HepG2 (cell line): Measurements from ENCODE around the gene NGRN. TPM values are rescaled to one million over a fixed set of nuclear protein-coding genes. Genes with fewer than 3 reads are reported as not detected.

Experiments
- EP300 ChIP-seq, 3 experiments: sonication (generic) in 1 of 3; formaldehyde crosslinking in 1 of 3; IDR thresholded peaks; 2 replicates each; pipeline versions ENCODE4 v1.5.1 to v1.6.1; 2011 to 2020; ENCODE audit warnings: low read depth in 2 of 3, low read length in 2 of 3, borderline replicate concordance in 1 of 3, improper control_type of control experiment in 1 of 3, mild to moderate bottlenecking in 1 of 3, missing genetic modification reagents in 1 of 3, moderate library complexity in 1 of 3
- ESRRA ChIP-seq: sonication (generic); formaldehyde crosslinking; IDR thresholded peaks from 2 replicates; pipeline ENCODE4 v1.5.1; 2020; ENCODE audit warnings: mild to moderate bottlenecking, low read depth, missing genetic modification reagents
- MED1 ChIP-seq: sonication (generic); formaldehyde crosslinking; IDR thresholded peaks from 2 replicates; pipeline ENCODE4 v1.4.0; 2020; ENCODE audit warnings: missing genetic modification reagents
- NFRKB ChIP-seq: fragments of 450-650 bp; IDR thresholded peaks from 2 replicates; pipeline ENCODE4 v1.6.1; 2017
- NR2F6 ChIP-seq, 2 experiments: IDR thresholded peaks; 2 replicates each; pipeline ENCODE4 v1.6.1; 2016; ENCODE audit warnings: antibody characterized with exemption in 1 of 2, mild to moderate bottlenecking in 1 of 2
- RCOR2 ChIP-seq: IDR thresholded peaks from 2 replicates; pipeline ENCODE4 v1.6.1; 2016; ENCODE audit warnings: missing biosample characterization, missing genetic modification reagents
- RFXANK ChIP-seq: IDR thresholded peaks from 2 replicates; pipeline ENCODE4 v1.6.1; 2016
- RORA ChIP-seq: sonication (generic); formaldehyde crosslinking; IDR thresholded peaks from 2 replicates; pipeline ENCODE4 v1.5.0; 2020; ENCODE audit warnings: mild to moderate bottlenecking, missing genetic modification reagents, moderate library complexity
- ZNF234 ChIP-seq: sonication (generic); formaldehyde crosslinking; conservative IDR thresholded peaks from 2 replicates; pipeline ENCODE4 v1.5.1; 2020; ENCODE audit warnings: mild to moderate bottlenecking, missing genetic modification reagents
- ZNF34 ChIP-seq: sonication (generic); formaldehyde crosslinking; IDR thresholded peaks from 2 replicates; pipeline ENCODE4 v1.4.0; 2020; ENCODE audit warnings: mild to moderate bottlenecking, missing genetic modification reagents, borderline replicate concordance
- ZNF350 ChIP-seq: sonication (generic); formaldehyde crosslinking; IDR thresholded peaks from 2 replicates; pipeline ENCODE4 v1.4.0; 2020; ENCODE audit warnings: mild to moderate bottlenecking, low read depth, missing genetic modification reagents, borderline replicate concordance
- ZNF441 ChIP-seq: sonication (generic); formaldehyde crosslinking; IDR thresholded peaks from 2 replicates; pipeline ENCODE4 v1.7.0; 2021; ENCODE audit warnings: missing genetic modification reagents, borderline replicate concordance
- polyA plus RNA-seq, 8 experiments: library from polyadenylated mRNA; depleted of rRNA in 3 of 8; stranded (reverse) in 7 of 8; unstranded in 1 of 8; fragments of >200 nt; fragmentation: Illumina TruSeq in 4 of 8; extraction: Trizol in 4 of 8; gene quantifications; 2 replicates each; pipeline versions ENCODE4 v1.2.1 to v1.2.3, GENCODE V29; 2011 to 2016; ENCODE audit warnings: low read depth in 4 of 8, missing spikeins in 1 of 8, mixed read lengths in 1 of 8; ENCODE audit not compliant: insufficient read depth in 1 of 8
- total RNA-seq, 5 experiments: library from RNA; depleted of rRNA; stranded (reverse); fragments of >200 nt; fragmentation: Illumina TruSeq; extraction: Trizol; gene quantifications; 2 replicates each; pipeline ENCODE4 v1.2.3, GENCODE V29; 2016; ENCODE audit warnings: low read depth in 1 of 5
- TF ChIP-seq, protein P1 (sequence below): sonication (generic); formaldehyde crosslinking; IDR thresholded peaks from 2 replicates; pipeline ENCODE4 v1.4.0; 2020; ENCODE audit warnings: missing genetic modification reagents, borderline replicate concordance
- TF ChIP-seq, protein P2 (sequence below): sonication (generic); formaldehyde crosslinking; IDR thresholded peaks from 2 replicates; pipeline ENCODE4 v1.4.0; 2020; ENCODE audit warnings: missing genetic modification reagents
- TF ChIP-seq, protein P3 (sequence below): sonication (generic); formaldehyde crosslinking; IDR thresholded peaks from 2 replicates; pipeline ENCODE4 v1.5.0; 2020; ENCODE audit warnings: mild to moderate bottlenecking, missing genetic modification reagents
- TF ChIP-seq, protein P4 (sequence below): sonication (generic); formaldehyde crosslinking; IDR thresholded peaks from 2 replicates; pipeline ENCODE4 v1.4.0; 2020; ENCODE audit warnings: missing genetic modification reagents, borderline replicate concordance
- TF ChIP-seq, protein P5 (sequence below): sonication (generic); formaldehyde crosslinking; IDR thresholded peaks from 2 replicates; pipeline ENCODE4 v1.4.0; 2020; ENCODE audit warnings: missing genetic modification reagents; ENCODE audit errors: not compliant biosample characterization

The NGRN gene
- total and polyA plus RNA-seq, 2 of the 13 experiments (the other 11 are each of a cell fraction or from before 2014, with no cell fraction given) = 39.8 to 63.7 TPM

DNA sequence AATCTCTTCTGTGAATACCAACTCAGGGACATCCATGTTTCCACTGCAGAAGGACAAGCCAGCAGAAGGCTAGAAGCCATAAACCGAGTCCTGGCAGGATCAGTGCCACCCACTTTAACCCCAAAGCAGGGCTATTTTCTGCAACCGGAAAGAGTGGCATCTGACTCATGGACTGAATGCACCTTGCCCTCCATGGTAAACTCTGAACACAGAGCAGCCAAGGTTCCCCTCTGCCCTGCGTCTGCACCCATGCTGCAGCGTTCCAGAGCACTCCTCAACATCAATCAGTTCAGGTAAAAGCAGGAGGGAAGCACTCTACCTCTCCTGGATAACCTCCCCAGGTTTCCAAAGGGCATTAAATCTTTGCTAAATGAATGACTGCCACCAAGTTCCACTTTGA, 801 bp upstream of the NGRN start (continued):
- TF ChIP-seq, protein P1, sequence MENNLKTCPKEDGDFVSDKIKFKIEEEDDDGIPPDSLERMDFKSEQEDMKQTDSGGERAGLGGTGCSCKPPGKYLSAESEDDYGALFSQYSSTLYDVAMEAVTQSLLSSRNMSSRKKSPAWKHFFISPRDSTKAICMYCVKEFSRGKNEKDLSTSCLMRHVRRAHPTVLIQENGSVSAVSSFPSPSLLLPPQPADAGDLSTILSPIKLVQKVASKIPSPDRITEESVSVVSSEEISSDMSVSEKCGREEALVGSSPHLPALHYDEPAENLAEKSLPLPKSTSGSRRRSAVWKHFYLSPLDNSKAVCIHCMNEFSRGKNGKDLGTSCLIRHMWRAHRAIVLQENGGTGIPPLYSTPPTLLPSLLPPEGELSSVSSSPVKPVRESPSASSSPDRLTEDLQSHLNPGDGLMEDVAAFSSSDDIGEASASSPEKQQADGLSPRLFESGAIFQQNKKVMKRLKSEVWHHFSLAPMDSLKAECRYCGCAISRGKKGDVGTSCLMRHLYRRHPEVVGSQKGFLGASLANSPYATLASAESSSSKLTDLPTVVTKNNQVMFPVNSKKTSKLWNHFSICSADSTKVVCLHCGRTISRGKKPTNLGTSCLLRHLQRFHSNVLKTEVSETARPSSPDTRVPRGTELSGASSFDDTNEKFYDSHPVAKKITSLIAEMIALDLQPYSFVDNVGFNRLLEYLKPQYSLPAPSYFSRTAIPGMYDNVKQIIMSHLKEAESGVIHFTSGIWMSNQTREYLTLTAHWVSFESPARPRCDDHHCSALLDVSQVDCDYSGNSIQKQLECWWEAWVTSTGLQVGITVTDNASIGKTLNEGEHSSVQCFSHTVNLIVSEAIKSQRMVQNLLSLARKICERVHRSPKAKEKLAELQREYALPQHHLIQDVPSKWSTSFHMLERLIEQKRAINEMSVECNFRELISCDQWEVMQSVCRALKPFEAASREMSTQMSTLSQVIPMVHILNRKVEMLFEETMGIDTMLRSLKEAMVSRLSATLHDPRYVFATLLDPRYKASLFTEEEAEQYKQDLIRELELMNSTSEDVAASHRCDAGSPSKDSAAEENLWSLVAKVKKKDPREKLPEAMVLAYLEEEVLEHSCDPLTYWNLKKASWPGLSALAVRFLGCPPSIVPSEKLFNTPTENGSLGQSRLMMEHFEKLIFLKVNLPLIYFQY = no peak
- no peak for TF ChIP-seq RCOR2 (CRISPR knock-in tag)
- TF ChIP-seq, protein P2, sequence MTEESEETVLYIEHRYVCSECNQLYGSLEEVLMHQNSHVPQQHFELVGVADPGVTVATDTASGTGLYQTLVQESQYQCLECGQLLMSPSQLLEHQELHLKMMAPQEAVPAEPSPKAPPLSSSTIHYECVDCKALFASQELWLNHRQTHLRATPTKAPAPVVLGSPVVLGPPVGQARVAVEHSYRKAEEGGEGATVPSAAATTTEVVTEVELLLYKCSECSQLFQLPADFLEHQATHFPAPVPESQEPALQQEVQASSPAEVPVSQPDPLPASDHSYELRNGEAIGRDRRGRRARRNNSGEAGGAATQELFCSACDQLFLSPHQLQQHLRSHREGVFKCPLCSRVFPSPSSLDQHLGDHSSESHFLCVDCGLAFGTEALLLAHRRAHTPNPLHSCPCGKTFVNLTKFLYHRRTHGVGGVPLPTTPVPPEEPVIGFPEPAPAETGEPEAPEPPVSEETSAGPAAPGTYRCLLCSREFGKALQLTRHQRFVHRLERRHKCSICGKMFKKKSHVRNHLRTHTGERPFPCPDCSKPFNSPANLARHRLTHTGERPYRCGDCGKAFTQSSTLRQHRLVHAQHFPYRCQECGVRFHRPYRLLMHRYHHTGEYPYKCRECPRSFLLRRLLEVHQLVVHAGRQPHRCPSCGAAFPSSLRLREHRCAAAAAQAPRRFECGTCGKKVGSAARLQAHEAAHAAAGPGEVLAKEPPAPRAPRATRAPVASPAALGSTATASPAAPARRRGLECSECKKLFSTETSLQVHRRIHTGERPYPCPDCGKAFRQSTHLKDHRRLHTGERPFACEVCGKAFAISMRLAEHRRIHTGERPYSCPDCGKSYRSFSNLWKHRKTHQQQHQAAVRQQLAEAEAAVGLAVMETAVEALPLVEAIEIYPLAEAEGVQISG (CRISPR knock-in tag) = no peak
- TF ChIP-seq NR2F6 (IDR thresholded peaks at IDR 0.05) = no peak
- peak; percentile 13; the same call in 1 of the 2 replicates for TF ChIP-seq NR2F6 (CRISPR knock-in tag; IDR thresholded peaks at IDR 0.05)
- peak; percentile 13; the same call in 1 of the 2 replicates for TF ChIP-seq ESRRA (CRISPR knock-in tag)
- TF ChIP-seq, protein P3, sequence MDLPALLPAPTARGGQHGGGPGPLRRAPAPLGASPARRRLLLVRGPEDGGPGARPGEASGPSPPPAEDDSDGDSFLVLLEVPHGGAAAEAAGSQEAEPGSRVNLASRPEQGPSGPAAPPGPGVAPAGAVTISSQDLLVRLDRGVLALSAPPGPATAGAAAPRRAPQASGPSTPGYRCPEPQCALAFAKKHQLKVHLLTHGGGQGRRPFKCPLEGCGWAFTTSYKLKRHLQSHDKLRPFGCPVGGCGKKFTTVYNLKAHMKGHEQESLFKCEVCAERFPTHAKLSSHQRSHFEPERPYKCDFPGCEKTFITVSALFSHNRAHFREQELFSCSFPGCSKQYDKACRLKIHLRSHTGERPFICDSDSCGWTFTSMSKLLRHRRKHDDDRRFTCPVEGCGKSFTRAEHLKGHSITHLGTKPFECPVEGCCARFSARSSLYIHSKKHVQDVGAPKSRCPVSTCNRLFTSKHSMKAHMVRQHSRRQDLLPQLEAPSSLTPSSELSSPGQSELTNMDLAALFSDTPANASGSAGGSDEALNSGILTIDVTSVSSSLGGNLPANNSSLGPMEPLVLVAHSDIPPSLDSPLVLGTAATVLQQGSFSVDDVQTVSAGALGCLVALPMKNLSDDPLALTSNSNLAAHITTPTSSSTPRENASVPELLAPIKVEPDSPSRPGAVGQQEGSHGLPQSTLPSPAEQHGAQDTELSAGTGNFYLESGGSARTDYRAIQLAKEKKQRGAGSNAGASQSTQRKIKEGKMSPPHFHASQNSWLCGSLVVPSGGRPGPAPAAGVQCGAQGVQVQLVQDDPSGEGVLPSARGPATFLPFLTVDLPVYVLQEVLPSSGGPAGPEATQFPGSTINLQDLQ = no peak
- no peak for TF ChIP-seq NFRKB
- TF ChIP-seq, protein P4, sequence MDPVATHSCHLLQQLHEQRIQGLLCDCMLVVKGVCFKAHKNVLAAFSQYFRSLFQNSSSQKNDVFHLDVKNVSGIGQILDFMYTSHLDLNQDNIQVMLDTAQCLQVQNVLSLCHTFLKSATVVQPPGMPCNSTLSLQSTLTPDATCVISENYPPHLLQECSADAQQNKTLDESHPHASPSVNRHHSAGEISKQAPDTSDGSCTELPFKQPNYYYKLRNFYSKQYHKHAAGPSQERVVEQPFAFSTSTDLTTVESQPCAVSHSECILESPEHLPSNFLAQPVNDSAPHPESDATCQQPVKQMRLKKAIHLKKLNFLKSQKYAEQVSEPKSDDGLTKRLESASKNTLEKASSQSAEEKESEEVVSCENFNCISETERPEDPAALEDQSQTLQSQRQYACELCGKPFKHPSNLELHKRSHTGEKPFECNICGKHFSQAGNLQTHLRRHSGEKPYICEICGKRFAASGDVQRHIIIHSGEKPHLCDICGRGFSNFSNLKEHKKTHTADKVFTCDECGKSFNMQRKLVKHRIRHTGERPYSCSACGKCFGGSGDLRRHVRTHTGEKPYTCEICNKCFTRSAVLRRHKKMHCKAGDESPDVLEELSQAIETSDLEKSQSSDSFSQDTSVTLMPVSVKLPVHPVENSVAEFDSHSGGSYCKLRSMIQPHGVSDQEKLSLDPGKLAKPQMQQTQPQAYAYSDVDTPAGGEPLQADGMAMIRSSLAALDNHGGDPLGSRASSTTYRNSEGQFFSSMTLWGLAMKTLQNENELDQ (CRISPR knock-in tag) = no peak
- no peak for TF ChIP-seq ZNF234
- TF ChIP-seq ZNF350 (CRISPR knock-in tag) = no peak
- no peak for TF ChIP-seq RFXANK (CRISPR knock-in tag)
- TF ChIP-seq RORA (CRISPR knock-in tag) = no peak; the same call in 1 of the 2 replicates
- TF ChIP-seq, protein P5, sequence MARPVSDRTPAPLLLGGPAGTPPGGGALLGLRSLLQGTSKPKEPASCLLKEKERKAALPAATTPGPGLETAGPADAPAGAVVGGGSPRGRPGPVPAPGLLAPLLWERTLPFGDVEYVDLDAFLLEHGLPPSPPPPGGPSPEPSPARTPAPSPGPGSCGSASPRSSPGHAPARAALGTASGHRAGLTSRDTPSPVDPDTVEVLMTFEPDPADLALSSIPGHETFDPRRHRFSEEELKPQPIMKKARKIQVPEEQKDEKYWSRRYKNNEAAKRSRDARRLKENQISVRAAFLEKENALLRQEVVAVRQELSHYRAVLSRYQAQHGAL (CRISPR knock-in tag) = no peak
- no peak for TF ChIP-seq ZNF34 (CRISPR knock-in tag)
- TF ChIP-seq ZNF441 (CRISPR knock-in tag) = no peak
- TF ChIP-seq EP300 (IDR thresholded peaks at IDR 0.05; ENCODE audit: low read depth in 2 of 2, low read length in 2 of 2) = no peak
- TF ChIP-seq EP300 (CRISPR knock-in tag; IDR thresholded peaks at IDR 0.05; ENCODE audit: borderline replicate concordance) = no peak
- TF ChIP-seq MED1 (CRISPR knock-in tag) = peak; percentile 35
